Putamen (tissue), 1 donor: Measurements from ENCODE around the gene PLEKHG4.

Experiments used
- DNase-seq: peaks from one replicate; pipeline ENCODE4 v3.0.0-alpha.2; 2016; ENCODE audit warnings: low spot score

The PLEKHG4 gene, protein sequence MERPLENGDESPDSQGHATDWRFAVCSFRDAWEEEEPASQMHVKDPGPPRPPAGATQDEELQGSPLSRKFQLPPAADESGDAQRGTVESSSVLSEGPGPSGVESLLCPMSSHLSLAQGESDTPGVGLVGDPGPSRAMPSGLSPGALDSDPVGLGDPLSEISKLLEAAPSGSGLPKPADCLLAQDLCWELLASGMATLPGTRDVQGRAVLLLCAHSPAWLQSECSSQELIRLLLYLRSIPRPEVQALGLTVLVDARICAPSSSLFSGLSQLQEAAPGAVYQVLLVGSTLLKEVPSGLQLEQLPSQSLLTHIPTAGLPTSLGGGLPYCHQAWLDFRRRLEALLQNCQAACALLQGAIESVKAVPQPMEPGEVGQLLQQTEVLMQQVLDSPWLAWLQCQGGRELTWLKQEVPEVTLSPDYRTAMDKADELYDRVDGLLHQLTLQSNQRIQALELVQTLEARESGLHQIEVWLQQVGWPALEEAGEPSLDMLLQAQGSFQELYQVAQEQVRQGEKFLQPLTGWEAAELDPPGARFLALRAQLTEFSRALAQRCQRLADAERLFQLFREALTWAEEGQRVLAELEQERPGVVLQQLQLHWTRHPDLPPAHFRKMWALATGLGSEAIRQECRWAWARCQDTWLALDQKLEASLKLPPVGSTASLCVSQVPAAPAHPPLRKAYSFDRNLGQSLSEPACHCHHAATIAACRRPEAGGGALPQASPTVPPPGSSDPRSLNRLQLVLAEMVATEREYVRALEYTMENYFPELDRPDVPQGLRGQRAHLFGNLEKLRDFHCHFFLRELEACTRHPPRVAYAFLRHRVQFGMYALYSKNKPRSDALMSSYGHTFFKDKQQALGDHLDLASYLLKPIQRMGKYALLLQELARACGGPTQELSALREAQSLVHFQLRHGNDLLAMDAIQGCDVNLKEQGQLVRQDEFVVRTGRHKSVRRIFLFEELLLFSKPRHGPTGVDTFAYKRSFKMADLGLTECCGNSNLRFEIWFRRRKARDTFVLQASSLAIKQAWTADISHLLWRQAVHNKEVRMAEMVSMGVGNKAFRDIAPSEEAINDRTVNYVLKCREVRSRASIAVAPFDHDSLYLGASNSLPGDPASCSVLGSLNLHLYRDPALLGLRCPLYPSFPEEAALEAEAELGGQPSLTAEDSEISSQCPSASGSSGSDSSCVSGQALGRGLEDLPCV

DNA sequence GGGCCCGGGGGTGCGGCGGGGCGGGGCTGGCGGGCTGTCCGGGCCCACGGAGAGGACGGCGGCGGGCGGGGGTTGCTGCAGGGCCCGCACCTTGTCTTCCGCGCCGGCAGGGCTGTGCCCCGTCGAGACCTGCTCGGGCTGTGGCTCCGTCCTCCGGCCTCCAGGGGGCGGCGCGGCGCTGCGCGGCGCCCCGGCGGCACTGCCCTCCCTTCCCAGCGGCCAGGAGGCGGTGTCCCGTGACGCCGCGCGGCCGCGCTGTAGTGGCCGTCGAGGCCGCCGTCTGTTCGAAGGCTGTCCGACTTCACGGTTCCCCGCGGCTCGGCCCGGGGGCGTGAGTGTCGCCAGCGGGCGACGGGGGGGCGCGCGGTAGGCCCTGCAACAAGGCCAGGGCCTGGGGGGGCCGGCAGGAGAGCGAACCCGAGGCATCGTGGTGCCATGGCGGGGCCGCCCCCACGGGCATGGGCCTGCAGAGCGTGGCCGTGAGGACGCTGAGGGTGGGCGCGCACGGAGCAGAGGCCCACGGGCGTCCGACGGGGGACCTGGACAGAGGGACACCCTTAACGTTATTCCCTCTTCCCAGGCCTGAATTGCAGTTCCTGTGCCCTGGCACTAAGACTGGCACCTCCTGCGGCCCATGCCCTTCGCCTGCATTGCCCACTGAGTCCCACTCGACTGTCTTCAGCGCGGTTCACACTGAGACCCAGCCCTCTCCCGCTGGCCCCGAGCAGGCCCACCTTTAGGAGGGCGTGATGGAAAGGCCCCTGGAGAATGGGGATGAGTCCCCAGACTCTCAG, at the start of gene PLEKHG4:
Gene PLEKHG4, plus strand, starts transcription at position 237 of the 794 bp plus-strand sequence. Its CDS starts 513 bp downstream, at position 750.
- DNase-seq: peak; percentile 21

DNA sequence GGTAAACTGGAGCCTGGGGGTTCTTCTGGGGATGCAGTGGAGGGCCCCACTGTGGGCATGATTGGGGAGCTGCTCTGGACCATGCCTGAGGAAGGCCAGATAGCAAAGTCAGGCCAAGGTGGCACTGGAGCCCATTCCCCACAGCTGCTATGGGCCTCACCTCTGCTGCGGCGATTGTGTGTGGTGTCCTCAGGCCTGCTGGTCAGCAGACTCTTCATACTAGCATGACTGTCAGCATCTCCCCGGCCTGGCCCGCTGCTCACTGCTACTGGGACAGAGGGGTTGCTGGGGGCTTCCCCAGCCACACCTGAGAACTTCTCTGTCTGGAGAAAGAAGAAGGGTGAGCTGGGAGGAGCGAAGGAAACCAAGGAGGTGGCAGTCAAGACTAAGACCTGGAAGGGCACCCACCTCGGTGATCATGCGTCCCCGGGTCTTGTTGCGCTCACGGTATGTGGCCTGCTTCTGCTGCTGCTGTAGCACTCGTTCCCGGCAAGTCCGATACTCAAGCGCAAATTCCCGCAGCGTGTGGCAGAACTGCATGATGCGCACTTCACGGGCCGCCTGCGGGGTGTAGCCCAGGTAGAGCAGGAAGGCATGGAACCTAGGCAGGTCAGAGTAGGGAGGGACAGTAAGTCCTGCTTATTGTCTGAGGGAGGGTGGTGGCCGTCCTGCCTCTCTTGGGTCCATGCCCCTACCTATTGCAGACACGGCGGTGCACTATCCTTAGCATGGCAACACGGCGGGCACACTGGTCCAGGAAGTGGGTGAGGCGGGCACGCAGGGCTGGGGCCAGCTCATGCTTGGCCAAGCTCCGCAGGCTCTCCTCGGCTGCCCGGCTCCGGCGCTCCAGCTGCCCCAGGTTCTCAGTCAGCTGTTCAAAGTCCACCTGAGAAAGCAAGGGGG, 49.2 kb upstream of the PLEKHG4 start:
- no peak for DNase-seq

DNA sequence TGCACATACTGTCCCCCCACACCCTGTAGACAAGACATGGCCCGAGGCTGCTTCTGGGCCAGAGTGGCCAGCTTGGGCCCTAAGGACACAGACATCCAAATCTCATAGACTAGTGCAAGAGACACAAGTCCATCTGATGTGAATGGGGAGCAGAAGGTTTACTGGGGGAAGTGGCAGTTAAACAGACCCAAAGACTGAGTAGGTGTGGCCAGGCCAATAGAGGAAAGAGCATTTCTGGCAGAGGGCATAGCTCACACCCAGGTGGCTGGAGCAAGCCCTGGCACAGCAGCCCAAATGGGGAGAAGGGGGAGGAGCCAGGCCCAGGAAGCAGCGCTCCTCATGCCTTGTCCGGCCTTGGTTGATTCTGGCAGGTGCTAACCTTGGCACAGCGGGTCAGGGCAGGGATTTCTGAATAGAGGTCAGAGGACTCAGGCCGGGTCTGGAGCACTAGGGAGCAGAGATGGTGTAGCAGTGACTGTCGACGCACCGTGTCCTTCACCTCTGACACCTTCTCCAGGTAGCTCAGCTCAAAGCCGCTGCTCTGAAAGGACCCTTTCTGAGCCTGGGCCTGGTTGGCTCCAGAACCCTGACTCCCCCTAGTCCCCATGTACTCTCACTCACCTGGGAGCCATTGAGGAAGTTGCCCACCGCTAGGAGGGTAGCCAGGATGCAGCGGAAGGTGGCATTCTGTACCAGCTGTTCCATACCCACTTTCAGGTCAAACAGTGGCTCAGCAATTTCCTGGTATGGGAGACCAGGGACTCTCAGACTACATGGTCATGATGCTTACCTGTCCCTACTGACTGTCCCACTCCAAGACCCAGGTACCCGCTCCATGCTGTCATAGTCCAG, 48.3 kb upstream of the PLEKHG4 start:
- no peak for DNase-seq

DNA sequence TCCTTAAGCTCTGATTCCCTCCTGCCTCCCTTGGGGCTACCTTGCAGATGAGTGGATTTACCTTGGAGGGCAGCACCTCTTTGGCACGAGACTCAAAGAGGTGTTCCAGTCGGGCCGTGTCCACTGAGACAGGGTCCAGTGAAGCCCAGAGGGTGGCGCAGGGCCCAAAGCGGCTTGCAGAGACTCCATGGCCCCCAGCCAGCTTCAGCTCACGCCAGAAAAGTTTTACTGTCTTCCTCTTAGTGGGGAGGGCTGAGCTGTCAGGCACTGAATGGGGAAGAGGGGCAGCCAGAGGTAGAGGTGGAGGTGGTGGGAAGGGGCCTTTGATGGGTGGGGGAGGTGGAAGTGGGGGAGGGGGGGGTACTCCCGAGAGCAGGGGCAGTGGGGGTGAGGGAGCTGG, 45.7 kb upstream of the PLEKHG4 start:
- no peak for DNase-seq

DNA sequence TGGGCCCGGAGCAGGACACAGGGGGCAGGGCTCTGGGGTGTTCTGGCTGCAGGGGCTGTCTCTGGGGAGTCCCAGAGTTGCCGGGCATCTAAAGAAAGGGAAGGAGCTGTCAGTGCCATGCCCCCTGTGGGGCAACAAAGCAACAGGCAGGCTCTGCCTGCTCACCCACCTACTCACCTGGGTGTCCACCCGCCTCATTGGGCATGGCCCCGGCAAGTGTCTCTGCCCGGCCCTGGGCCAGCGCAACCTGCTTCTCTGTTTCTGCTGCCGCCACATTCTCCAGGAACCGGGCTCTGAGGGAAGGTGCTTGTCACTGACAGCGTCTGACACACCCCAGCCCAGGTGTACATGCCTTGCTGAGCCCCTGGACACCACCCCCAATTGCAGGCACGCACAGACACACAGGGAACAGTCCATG, 45.1 kb upstream of the PLEKHG4 start:
- DNase-seq: no peak

DNA sequence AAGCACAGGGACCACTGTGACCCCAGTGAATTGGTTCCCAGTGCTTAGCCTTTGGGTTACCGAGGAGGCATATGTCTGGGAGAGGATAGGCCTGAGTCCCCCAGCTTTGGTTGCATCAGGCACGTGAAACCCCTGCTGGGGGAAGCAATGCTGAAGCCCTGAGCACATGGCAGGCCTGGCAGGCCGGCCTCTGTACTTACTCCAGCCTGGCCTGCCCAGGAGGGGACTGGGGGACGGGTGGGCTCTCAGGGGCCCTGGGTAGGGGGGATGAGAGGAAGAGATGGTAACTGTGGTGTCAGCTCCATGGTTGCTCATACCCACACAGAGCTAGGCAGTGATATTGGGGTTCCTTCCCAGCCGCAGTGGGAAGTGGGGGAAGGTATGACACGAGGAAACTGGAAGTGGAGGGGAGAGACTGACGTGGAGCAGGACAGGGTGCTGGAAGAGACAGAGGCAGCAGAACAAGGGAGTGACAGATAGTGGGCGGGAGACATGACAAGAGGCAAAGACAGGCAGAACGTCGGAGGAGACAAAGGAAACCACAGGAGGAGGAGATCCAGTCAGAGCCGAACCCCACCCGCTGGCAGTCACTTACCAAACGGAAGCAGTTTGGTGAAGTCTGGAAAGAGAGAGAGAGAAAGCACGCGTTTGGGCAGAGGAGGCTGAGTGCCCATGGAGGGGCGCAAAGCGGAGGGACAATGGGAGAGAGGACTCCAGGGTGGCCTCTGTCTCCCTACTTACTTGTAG, 43.3 kb upstream of the PLEKHG4 start:
- peak; percentile 86 for DNase-seq

DNA sequence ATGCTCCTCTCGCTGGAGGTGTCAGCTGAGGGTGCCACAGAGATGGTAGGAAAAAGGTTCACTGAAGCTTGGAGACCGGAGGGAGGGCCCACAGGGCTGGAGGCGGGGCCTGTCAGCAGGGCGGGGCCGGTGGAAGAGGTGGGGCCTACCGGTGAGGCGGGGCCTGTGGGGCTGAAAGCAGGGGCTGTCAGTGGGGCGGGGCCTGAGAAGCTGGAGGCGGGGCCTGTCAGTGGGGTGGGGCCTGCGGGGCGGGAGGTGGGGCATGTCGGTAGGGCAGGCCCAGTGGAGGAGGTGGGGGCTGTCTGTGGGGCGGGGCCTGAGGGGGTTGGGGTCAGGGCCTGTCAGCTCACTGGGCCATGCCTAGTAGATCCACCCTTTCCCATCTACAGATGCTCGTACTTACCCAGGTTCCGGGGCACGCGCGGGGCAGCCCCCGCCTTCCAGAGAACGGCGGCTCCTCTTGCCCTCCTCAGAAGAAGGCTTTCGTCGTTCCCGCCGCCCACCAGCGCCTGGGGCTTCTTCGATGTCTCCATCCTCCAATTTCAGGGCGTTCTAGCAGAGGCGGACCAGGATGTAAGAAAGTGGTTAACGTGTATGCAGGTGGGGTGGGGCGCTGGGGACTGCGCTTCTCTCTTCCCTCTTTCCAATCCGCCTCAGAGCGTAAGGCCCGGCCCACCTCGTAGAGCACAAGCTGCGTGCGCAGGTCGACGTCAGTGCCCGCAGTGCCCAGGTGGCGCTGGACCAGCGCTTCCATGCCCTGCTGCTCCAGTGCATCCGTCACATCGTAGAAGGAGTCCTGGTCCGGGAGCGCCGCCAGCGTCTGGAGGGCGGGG, 42.6 kb upstream of the PLEKHG4 start:
- DNase-seq: peak; percentile 76

DNA sequence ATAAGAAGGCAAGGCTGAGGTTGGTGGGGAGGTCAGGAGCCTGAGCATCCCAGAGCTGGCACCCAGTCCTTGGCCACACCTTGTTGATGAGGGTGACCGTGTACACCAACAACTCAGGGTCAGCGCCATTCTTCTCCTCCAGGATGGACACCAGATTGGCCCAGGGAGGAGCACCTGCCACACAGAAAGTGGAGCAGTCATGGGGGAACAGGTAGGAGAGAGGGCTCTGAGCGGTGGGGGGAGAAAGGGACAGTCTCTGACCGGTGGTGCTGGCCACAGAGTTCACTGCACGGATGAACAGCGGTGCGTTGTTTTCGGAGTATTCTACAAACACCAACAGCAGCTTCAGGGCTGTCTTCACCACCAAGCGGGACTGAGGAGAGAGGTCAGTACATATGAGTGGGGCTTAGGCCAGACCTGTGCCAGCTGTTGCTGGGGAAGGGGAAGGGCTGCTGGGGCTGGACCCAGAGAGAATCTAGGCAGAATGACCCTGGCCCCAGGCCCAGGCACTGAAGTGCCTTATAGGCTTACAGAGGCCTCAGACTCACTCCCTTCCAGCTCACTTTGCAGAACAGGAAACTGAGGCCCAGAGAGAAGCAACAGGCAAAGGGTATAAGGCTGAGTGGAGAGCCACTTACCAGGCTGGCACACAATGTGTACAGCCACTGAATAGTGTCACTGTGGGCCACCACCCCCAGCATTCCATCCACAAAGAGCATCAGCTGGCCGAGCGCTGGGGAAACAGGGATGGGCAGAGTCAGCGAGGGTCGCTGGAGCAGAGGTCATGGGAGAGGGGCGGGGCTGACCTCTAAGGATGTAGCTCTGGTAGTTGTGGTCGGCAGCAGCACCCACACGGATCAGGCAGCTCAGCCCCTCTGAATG, 41.7 kb upstream of the PLEKHG4 start:
- DNase-seq: no peak

DNA sequence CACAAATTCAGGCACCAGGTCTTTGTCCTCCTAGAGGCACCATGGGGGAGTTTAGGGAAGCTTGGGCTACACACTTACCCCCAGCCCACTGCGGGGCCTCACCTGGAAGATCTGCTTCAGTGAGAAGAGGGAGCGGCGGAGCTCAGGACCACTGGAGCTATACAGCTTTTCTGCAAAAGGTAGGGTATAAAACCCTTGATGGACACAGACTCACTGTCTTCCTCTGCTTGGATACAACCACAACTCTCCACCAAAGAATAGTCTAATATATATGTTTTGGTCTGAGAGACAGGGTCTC, 41.1 kb upstream of the PLEKHG4 start:
- DNase-seq: no peak

DNA sequence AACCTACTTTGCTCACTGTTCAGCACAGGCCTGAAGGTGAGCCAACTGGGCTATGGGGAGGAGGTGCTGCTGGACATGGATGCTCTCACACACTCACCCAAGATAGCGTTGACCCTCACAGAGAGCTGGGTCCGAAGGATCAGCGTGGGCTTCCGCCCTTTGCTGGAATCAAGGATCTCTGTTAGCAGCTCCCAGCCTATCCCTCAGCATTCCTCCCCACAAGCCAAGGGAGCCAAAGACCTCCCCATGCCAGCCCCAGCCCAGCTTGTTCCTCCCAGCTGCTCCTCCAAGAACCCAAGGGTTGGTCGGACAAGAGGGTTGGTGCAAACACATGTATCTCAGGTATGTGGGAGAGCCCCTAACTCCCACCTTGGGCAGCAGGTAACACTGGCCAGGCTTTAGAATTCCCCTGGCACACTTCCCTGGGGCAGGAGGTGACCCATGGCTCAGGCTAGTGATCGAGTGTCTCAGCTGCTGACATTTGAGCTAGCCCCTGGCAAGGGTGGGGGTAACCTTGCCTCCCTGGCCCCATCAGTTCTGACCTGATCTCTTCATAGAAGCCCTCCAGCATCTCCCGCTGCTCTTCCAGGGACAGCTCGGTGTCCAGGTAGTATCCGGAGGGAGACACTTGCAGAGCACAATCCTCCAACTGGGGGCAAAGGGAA, 40.4 kb upstream of the PLEKHG4 start:
- no peak for DNase-seq

DNA sequence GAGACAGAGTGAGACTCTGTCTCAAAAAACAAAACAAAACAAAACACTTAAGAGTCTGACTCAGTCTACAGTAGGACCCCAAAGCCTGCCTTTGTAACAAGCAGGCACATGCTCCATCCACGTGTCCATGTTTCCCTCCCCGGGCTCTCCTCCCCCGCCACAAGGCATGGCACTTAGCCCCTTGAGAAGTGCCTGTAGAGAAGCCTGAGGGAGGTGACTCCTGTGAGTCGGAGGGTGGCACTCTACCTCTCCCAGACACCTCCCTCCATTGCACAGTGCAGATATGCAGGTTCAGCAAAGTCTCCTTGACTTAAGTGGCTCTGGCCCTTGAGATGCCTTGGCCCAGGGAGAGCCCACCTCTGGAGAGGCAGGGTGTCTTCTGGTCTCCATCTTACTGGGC, 38.8 kb upstream of the PLEKHG4 start:
- DNase-seq: no peak

DNA sequence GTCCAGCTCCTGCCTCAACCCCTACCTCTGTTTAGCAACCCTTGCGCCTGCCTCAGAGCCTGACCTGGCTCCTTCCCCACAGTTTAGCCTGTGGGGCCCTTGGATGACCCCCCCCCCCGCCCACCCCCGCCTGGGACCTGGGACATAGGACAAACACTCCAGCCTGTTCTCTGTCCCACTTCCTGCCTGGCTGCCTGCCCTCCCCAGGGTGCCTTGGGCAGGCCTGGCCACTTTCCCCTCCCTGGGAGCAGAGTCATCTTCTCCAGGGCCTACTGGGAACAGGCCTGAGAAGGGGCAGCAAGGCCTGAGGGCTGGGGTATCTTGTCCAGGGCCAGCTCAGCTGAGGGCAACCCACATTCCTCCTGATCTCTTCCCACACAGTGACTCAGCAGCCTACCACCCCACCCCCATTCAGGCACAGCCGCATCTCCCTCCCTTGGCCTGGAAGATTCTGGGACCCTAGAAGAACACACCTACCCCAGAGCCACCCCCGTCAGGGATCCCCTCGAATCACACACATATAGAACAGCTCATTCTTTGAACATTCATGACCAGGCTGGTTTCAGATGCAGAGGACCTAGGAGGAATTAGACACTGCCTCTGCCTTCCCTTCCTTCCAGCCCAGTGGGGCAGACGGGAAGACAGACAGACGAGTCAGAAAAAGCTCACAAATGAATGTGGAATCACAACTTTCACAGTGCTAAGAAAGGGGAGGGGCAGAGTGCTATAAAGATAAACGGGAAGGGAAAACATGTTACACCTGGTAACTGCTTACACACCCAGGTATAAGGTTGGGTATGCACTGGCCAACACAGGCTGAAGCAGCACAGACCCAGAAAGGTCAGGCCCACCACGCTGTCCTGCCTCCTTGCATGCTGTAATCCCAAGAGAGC, 38.1 kb upstream of the PLEKHG4 start:
- no peak for DNase-seq

DNA sequence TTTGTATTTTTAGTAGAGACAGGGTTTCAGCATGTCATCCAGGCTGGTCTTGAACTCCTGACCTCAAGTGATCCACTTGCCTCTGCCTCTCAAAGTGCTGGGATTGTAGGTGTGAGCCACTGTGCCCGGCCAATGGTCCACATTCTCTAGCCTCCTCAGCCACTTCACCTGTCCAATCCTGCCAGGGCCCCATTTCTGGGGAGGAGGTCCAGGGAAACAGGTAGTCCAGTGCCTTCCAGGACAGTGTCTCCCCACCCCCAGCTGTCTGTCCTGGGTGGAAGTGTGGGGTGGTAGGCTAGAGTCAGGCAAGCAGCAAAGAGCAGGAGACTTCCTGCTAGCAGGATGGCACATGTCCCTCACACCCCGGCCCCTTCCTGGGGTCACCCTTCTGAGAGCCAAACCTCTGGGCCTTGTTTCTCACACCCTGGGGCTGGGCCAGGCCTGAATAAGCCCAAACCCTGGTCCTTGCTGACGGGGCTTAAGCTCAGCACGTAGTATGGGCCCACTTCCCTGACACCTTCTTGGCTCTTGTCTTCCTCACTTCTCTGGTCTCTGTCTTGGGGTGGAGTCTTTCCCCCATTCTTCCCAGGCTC, 37.1 kb upstream of the PLEKHG4 start:
- no peak for DNase-seq

DNA sequence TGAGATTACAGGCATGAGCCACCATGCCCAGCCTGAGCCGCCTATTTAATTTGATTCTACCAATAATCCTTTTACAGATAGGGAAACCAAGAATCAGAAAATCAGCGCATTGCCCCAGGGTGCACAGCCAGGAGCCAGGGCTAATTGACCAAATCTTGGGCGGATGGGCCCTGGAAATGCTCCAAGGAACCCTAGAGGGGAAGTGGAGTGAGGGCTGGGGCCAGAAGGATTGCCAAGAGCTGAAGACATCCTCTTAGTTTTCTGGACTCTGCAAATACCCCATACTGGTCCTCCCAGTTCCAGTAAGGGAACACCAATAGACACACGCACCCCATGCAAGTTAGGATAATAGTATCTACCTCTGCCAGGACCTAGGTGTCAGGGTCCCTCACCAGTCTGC, 35.9 kb upstream of the PLEKHG4 start:
- DNase-seq: no peak
